Measurements from ENCODE around the gene ELMO2. TPM values are rescaled to one million over a fixed set of nuclear protein-coding genes. Genes with fewer than 3 reads are reported as not detected.

The ELMO2 gene
- total and polyA plus RNA-seq, 4 donors, result 19.6 to 56.5 (median 45.9) TPM

DNA sequence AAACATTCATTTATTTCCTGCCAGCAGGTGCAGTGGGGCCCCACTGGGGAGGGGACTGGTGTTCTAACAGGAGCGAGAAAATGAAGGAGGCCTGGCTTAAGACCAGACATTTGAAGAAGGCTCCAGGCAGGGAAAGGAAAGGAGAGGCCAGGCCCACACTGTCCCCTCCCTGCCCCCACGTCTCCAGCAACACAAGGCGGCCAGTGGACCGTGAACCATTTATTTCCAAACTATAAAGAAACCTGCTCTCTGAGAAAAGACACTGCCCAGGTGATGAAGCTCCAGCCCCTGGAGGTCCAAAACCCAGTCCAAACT lies 56.7 kb downstream of the ELMO2 start:
- no peak overlapping the region for H3K4me3 ChIP-seq
- peaks cover 0 to 30% (median 9%) of the 10 kb centered on the region in 4 donors for H3K36me3 ChIP-seq (ENCODE audit: control insufficient read depth in 4 of 4, insufficient read depth in 4 of 4, low read length in 4 of 4)
- H3K27ac ChIP-seq (ENCODE audit: low read depth in 1 of 2, low read length in 1 of 2), result no peak overlapping the region
- no peaks in the 10 kb centered on the region for H3K9me3 ChIP-seq (ENCODE audit: control insufficient read depth in 4 of 4, insufficient read depth in 3 of 4, low read length in 3 of 4)
- no peak for TF ChIP-seq CTCF (IDR thresholded peaks at IDR 0.05; ENCODE audit: control extremely low read depth, extremely low read depth)
- 78 to 80% methylated on average over 4 of the region's 4 CpGs for WGBS, 2 donors
- no peak for DNase-seq
- no peak overlapping the region for H3K9ac ChIP-seq (ENCODE audit: insufficient read depth in 1 of 2, low read length in 2 of 2)
- no peak for ATAC-seq (ENCODE audit: insufficient read depth, low FRiP score)
- H3K4me1 ChIP-seq (ENCODE audit: control insufficient read depth in 5 of 5, insufficient read depth in 5 of 5, low read length in 5 of 5), result no peaks in the 10 kb centered on the region
- H3K27me3 ChIP-seq (ENCODE audit: control insufficient read depth in 3 of 3, insufficient read depth in 3 of 3, low read length in 2 of 3), result no peaks in the 10 kb centered on the region

DNA sequence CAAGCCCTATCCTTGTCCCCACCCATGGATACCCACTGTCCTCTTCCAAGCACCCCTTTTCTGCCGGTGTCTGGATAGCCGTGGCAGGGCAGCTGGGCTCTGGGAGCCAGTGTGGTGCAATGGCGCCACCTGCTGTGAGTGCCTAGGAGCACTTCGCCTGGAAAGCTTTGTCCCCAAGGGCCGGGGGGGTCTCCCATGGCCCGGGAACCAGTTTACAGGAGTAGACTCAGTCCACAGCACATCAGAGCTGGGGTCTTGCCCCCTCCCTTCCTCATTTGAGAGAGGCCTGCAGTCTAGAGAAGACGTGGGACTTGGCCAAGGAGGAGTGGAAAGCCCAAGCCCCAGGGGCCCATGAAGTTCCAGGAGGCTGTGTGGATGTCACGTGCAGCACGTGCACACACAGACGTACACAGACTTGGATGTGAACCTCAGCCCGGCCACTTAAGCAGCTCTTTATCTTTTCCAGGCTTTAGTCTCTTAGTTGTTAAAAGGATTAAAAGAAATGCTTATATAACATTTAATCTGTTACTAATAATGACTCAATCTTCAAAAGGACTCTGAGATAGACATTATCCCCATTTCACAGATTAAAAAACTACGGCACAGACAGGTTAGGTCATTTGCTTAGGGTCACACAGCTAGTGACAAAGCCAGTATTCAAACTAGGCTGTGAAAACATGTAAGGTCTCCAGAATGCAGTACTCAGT lies 57.2 kb downstream of the ELMO2 start:
- no peaks in the 10 kb centered on the region for H3K4me1 ChIP-seq (ENCODE audit: control insufficient read depth in 5 of 5, insufficient read depth in 5 of 5, low read length in 5 of 5)
- no peak overlapping the region for H3K9ac ChIP-seq (ENCODE audit: insufficient read depth in 1 of 2, low read length in 2 of 2)
- H3K36me3 ChIP-seq (ENCODE audit: control insufficient read depth in 4 of 4, insufficient read depth in 4 of 4, low read length in 4 of 4), result peaks cover 0 to 27% (median 7%) of the 10 kb centered on the region in 4 donors
- H3K9me3 ChIP-seq (ENCODE audit: control insufficient read depth in 4 of 4, insufficient read depth in 3 of 4, low read length in 3 of 4), result no peaks in the 10 kb centered on the region
- ATAC-seq (ENCODE audit: insufficient read depth, low FRiP score), result peak; percentile 38
- H3K4me3 ChIP-seq, result no peak overlapping the region
- peak; percentile 39 for TF ChIP-seq CTCF (IDR thresholded peaks at IDR 0.05; ENCODE audit: control extremely low read depth, extremely low read depth)
- DNase-seq, result peak; percentile 35 to 51 (median 37)
- H3K27ac ChIP-seq (ENCODE audit: low read depth in 1 of 2, low read length in 1 of 2), result no peak overlapping the region
- WGBS, 2 donors, result 60 to 65% methylated on average over 12 of the region's 12 CpGs
- peaks cover 0 to 3% (median 0%) of the 10 kb centered on the region in 3 donors for H3K27me3 ChIP-seq (ENCODE audit: control insufficient read depth in 3 of 3, insufficient read depth in 3 of 3, low read length in 2 of 3)

DNA sequence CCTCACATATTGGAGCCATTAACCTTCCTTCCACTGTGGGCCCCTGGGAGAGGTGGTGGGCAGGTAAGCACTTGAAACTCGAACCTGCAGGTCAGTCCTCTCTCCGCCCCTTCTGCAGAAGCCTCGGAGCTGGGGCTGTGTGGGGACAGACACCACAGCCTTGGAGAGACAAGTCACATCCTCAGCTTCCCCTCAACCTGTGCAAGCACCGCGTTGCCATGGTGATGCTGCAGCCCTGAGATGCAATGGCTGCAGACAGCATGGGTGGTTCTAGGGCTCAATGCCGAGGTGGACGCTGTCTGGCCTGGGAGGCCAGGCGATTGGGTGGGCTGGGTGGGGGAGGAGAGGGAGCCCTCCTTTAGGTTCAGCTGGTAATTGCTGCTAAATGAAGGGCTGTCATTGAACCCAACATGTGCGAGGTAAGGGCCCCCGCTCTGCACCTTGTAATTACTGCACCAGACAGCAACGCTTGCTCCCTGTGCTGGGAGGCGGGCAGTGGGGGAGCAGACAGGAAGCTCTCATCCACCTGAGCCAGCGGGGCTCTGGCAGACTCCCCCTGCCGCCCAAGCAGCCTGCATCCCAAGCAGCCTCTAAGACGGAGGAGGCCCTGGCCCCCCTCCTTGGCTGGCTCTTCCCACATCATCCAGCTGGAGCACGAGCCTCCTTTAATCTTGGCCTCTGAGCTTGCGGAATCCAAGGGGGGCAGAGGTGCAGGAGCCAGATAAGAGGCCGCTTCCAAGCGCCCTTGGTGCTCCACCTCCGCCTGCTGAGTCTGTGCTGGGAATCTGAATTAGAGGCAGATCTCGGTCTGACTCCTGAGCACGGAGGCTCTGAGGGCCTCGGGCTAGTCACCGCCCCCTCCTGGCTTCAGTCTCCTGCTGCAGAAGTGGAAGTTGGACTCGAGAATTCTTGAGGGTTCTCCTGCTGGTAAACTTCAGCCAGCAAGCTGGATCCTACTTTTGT lies 58.3 kb downstream of the ELMO2 start:
- no peak for ATAC-seq (ENCODE audit: insufficient read depth, low FRiP score)
- H3K4me3 ChIP-seq, result no peak overlapping the region
- H3K9ac ChIP-seq (ENCODE audit: insufficient read depth in 1 of 2, low read length in 2 of 2), result no peak overlapping the region
- H3K27ac ChIP-seq (ENCODE audit: low read depth in 1 of 2, low read length in 1 of 2), result no peak overlapping the region
- H3K27me3 ChIP-seq (ENCODE audit: control insufficient read depth in 3 of 3, insufficient read depth in 3 of 3, low read length in 2 of 3), result peaks cover 0 to 12% (median 0%) of the 10 kb centered on the region in 3 donors
- no peaks in the 10 kb centered on the region for H3K9me3 ChIP-seq (ENCODE audit: control insufficient read depth in 4 of 4, insufficient read depth in 3 of 4, low read length in 3 of 4)
- TF ChIP-seq CTCF (IDR thresholded peaks at IDR 0.05; ENCODE audit: control extremely low read depth, extremely low read depth), result no peak
- peaks cover 0 to 27% (median 7%) of the 10 kb centered on the region in 4 donors for H3K36me3 ChIP-seq (ENCODE audit: control insufficient read depth in 4 of 4, insufficient read depth in 4 of 4, low read length in 4 of 4)
- 76 to 79% methylated on average over 25 of the region's 25 CpGs for WGBS, 2 donors
- peaks cover 0 to 3% (median 0%) of the 10 kb centered on the region in 5 donors for H3K4me1 ChIP-seq (ENCODE audit: control insufficient read depth in 5 of 5, insufficient read depth in 5 of 5, low read length in 5 of 5)
- DNase-seq, result peak in 1 of 3 donors; percentile 8
